ENCODE data around the gene SERPINB1. TPM values are rescaled to one million over a fixed set of nuclear protein-coding genes. Genes with fewer than 3 reads are reported as not detected.

The SERPINB1 gene
- total RNA-seq, 1 experiment from 2014 or later = 18.4 TPM

- no peak overlapping the region for H3K23ac ChIP-seq (ENCODE audit: insufficient read length, low read depth, low read length)
- no peak overlapping the region for H3K9ac ChIP-seq (ENCODE audit: extremely low read depth, insufficient read length, low read length)
- no peak for DNase-seq
- H3K79me2 ChIP-seq (ENCODE audit: insufficient read depth, low read length) = no peaks in the 10 kb centered on the region
- H3K4me2 ChIP-seq (ENCODE audit: insufficient read depth, insufficient read length, low read length) = no peak overlapping the region
- no peak overlapping the region for H2AK5ac ChIP-seq (ENCODE audit: insufficient read length, low read length)
- H3K27ac ChIP-seq (ENCODE audit: insufficient read length, low read depth, low read length) = no peak overlapping the region
- H3K4me1 Mint-ChIP-seq = peaks cover 14 to 15% of the 10 kb centered on the region in 2 experiments
- no peak overlapping the region for H3K14ac ChIP-seq (ENCODE audit: insufficient read depth, low read length)
- no peak overlapping the region for H3K27ac Mint-ChIP-seq
- H4K8ac ChIP-seq (replicated peaks; ENCODE audit: insufficient read length, low read depth, low read length) = no peak overlapping the region
- no peak overlapping the region for H2BK5ac ChIP-seq (ENCODE audit: insufficient read length, low read length)
- no peak overlapping the region; a peak in 1 of 5 replicates for H3K4me3 Mint-ChIP-seq
- no peak overlapping the region for H2BK20ac ChIP-seq (ENCODE audit: low read depth, low read length, poor library complexity, severe bottlenecking)
- H4K20me1 ChIP-seq (ENCODE audit: control insufficient read depth, insufficient read depth, insufficient read length) = no peaks in the 10 kb centered on the region
- no peaks in the 10 kb centered on the region for H3K4me1 ChIP-seq (ENCODE audit: insufficient read depth, low read length)
- no peaks in the 10 kb centered on the region; a peak in 1 of 5 replicates for H3K9me3 Mint-ChIP-seq
- H3K56ac ChIP-seq (ENCODE audit: insufficient read length, low read depth, low read length) = no peak overlapping the region
- no peak overlapping the region for H3K4ac ChIP-seq (ENCODE audit: low read depth, low read length)
- no peak overlapping the region for H4K91ac ChIP-seq (ENCODE audit: insufficient read length, low read depth, low read length)
- no peak overlapping the region for H3T11ph ChIP-seq (ENCODE audit: low read length)
- no peak overlapping the region for H2BK12ac ChIP-seq (ENCODE audit: insufficient read length, low read depth, low read length)
- no peaks in the 10 kb centered on the region for H3K27me3 ChIP-seq (ENCODE audit: insufficient read depth, low read length)
- H4K5ac ChIP-seq (ENCODE audit: insufficient read length, low read depth, low read length) = no peak overlapping the region
- WGBS (ENCODE audit: extremely low coverage, insufficient read length, low lambda C conversion rate) = no CpG with 5 or more reads among the region's 4 CpGs
- H2BK15ac ChIP-seq (ENCODE audit: low read depth, low read length) = no peak overlapping the region
- no peaks in the 10 kb centered on the region for H3K79me1 ChIP-seq (ENCODE audit: insufficient read depth, low read depth, low read length, poor library complexity, severe bottlenecking)
- H2BK120ac ChIP-seq (ENCODE audit: low read depth, low read length, poor library complexity, severe bottlenecking) = no peak overlapping the region
- no peak overlapping the region for H3K18ac ChIP-seq (ENCODE audit: insufficient read length, low read depth, low read length)
- H2AFZ ChIP-seq (ENCODE audit: low read length) = no peak overlapping the region
- no peaks in the 10 kb centered on the region for H3K23me2 ChIP-seq (ENCODE audit: insufficient read length, low read depth, low read length, poor library complexity, severe bottlenecking)
- no peak for TF ChIP-seq CTCF (conservative IDR thresholded peaks at IDR 0.05)
- peaks cover 23 to 36% (median 30%) of the 10 kb centered on the region in 3 experiments for H3K36me3 Mint-ChIP-seq (ENCODE audit: insufficient read depth in 1 of 3, low read depth in 3 of 3)
- no peaks in the 10 kb centered on the region; the same call in 1 of the 2 replicates for H3K27me3 Mint-ChIP-seq (ENCODE audit: low read depth)
- no peaks in the 10 kb centered on the region for H3K9me3 ChIP-seq (ENCODE audit: control insufficient read depth, low read depth, low read length)
Measured at GRCh38 chr6:2786269-2786668, 55.4 kb downstream of the SERPINB1 start.
